ENCODE measurements around the gene MAGOHB.

DNA sequence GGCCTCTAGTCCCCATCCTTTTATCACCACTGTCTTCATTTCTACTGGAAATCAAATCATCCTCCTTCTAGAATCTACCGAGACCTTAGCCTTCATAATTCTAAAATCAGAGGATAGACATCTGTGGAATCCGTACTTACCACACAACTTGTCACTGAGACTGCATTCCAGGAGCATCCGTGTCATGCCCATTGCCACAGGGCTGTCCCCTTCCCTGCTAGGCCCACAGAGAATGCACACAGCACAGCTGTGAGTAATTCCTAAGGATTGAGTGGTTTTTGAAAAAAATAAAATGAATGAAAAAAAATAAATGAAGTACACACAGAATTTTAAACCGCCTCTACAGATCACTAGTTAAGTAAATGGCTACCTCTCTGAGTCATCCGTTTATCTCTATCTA is 21.0 kb upstream of the MAGOHB start:
- TF ChIP-seq POLR2A (IDR thresholded peaks at IDR 0.05; ENCODE audit: low read depth, low read length) = no peak
- TF ChIP-seq, protein P1, sequence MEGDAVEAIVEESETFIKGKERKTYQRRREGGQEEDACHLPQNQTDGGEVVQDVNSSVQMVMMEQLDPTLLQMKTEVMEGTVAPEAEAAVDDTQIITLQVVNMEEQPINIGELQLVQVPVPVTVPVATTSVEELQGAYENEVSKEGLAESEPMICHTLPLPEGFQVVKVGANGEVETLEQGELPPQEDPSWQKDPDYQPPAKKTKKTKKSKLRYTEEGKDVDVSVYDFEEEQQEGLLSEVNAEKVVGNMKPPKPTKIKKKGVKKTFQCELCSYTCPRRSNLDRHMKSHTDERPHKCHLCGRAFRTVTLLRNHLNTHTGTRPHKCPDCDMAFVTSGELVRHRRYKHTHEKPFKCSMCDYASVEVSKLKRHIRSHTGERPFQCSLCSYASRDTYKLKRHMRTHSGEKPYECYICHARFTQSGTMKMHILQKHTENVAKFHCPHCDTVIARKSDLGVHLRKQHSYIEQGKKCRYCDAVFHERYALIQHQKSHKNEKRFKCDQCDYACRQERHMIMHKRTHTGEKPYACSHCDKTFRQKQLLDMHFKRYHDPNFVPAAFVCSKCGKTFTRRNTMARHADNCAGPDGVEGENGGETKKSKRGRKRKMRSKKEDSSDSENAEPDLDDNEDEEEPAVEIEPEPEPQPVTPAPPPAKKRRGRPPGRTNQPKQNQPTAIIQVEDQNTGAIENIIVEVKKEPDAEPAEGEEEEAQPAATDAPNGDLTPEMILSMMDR (conservative IDR thresholded peaks at IDR 0.05; ENCODE audit: low read depth, low read length) = no peak
- TF ChIP-seq MXI1 (IDR thresholded peaks at IDR 0.05; ENCODE audit: borderline replicate concordance, low read depth, low read length) = no peak
- TF ChIP-seq, protein P2, sequence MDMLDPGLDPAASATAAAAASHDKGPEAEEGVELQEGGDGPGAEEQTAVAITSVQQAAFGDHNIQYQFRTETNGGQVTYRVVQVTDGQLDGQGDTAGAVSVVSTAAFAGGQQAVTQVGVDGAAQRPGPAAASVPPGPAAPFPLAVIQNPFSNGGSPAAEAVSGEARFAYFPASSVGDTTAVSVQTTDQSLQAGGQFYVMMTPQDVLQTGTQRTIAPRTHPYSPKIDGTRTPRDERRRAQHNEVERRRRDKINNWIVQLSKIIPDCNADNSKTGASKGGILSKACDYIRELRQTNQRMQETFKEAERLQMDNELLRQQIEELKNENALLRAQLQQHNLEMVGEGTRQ (IDR thresholded peaks at IDR 0.05; ENCODE audit: low read depth, low read length) = no peak
- TF ChIP-seq ELK1 (IDR thresholded peaks at IDR 0.05; ENCODE audit: borderline replicate concordance, low read depth, low read length) = no peak
- no peak for TF ChIP-seq RCOR1 (IDR thresholded peaks at IDR 0.05; ENCODE audit: insufficient replicate concordance, low read length)
- TF ChIP-seq CEBPB (IDR thresholded peaks at IDR 0.05; ENCODE audit: low read depth, low read length) = peak; percentile 17; the same call in 1 of the 2 replicates
- no peak for TF ChIP-seq RAD21 (IDR thresholded peaks at IDR 0.05; ENCODE audit: low read length)
- TF ChIP-seq MAZ (IDR thresholded peaks at IDR 0.05; ENCODE audit: borderline replicate concordance, low read depth, low read length) = no peak
- no peak for TF ChIP-seq MAFK (IDR thresholded peaks at IDR 0.05; ENCODE audit: low read depth, low read length)
- no peak; the same call in 1 of the 2 replicates for TF ChIP-seq FOS (IDR thresholded peaks at IDR 0.05; ENCODE audit: low read depth, low read length)
